Stimulated activated naive CD4-positive, alpha-beta T cell (primary cell): ENCODE data around the gene CRYGA.
"Not testable (repeated sequence)": the region's sequence is repeated elsewhere in the genome, so short reads cannot be mapped to it uniquely, and the experiment has no call there.

Experiments
- DNase-seq, 6 experiments: peaks; one replicate each; lab custom pipeline; 2025; lab: John Stamatoyannopoulos, UW

Gene CRYGA

GRCh38 chr2:208127090-208127489, 36.3 kb downstream of the CRYGA start:
- DNase-seq, result no peak

GRCh38 chr2:208125251-208125650, 38.1 kb downstream of the CRYGA start:
- DNase-seq, result no peak

- not testable (repeated sequence) for DNase-seq
These were observed 39.2 kb downstream of the CRYGA start, which contains the start of gene CRYGD for GRCh38 chr2:208124013-208124715. Gene CRYGD (minus strand): TSS chr2:208124524. CDS start chr2:208124473, 51 bp downstream.

- no peak for DNase-seq
These were observed 41.1 kb downstream of the CRYGA start for GRCh38 chr2:208122248-208122647.

GRCh38 chr2:208118918-208119317, 44.5 kb downstream of the CRYGA start:
- no peak for DNase-seq

- DNase-seq, result not testable (repeated sequence)
These were observed 46.0 kb downstream of the CRYGA start for GRCh38 chr2:208117390-208117789.

- DNase-seq, result no peak
These were observed 50.4 kb downstream of the CRYGA start for GRCh38 chr2:208112969-208113368.

- not testable (repeated sequence) for DNase-seq
These were observed 51.1 kb downstream of the CRYGA start for GRCh38 chr2:208112273-208112745.
